Panc1 (cell line): ENCODE data around the gene NUTM2A.
"Not testable (repeated sequence)": the region's sequence is repeated elsewhere in the genome, so short reads cannot be mapped to it uniquely, and the experiment has no call there.

Experiments
- POLR2AphosphoS5 ChIP-seq: IDR thresholded peaks from 2 replicates; pipeline ENCODE4 v1.6.1; 2012; ENCODE audit warnings: mild to moderate bottlenecking, low read depth, low read length, moderate library complexity
- TF ChIP-seq, protein P1 (sequence below): fragments of 450-650 bp; IDR thresholded peaks from 2 replicates; pipeline ENCODE4 v1.5.1; 2017; ENCODE audit warnings: mild to moderate bottlenecking

DNA sequence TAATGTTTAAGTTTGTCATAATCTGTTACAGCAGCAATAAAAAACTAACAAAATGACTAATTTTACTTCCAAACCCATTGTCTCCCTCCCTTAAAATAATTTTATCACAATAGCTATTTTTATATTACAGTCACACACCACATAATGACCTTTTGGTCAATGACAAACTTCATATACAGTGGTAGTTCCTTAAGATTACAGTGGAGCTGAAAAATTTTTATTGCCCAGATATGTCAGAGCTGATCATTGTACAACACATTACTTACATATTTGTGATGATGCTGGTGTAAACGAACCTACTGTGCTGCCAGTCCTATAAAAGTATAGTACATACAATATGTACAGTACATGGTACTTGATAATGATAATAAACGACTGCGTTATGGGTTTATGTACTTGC lies 22.1 kb downstream of the NUTM2A start:
- TF ChIP-seq, protein P1, sequence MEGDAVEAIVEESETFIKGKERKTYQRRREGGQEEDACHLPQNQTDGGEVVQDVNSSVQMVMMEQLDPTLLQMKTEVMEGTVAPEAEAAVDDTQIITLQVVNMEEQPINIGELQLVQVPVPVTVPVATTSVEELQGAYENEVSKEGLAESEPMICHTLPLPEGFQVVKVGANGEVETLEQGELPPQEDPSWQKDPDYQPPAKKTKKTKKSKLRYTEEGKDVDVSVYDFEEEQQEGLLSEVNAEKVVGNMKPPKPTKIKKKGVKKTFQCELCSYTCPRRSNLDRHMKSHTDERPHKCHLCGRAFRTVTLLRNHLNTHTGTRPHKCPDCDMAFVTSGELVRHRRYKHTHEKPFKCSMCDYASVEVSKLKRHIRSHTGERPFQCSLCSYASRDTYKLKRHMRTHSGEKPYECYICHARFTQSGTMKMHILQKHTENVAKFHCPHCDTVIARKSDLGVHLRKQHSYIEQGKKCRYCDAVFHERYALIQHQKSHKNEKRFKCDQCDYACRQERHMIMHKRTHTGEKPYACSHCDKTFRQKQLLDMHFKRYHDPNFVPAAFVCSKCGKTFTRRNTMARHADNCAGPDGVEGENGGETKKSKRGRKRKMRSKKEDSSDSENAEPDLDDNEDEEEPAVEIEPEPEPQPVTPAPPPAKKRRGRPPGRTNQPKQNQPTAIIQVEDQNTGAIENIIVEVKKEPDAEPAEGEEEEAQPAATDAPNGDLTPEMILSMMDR, result not testable (repeated sequence)
- TF ChIP-seq POLR2AphosphoS5, result not testable (repeated sequence)
